ENCODE data around the gene ASTN1.

- TF ChIP-seq, protein P1, sequence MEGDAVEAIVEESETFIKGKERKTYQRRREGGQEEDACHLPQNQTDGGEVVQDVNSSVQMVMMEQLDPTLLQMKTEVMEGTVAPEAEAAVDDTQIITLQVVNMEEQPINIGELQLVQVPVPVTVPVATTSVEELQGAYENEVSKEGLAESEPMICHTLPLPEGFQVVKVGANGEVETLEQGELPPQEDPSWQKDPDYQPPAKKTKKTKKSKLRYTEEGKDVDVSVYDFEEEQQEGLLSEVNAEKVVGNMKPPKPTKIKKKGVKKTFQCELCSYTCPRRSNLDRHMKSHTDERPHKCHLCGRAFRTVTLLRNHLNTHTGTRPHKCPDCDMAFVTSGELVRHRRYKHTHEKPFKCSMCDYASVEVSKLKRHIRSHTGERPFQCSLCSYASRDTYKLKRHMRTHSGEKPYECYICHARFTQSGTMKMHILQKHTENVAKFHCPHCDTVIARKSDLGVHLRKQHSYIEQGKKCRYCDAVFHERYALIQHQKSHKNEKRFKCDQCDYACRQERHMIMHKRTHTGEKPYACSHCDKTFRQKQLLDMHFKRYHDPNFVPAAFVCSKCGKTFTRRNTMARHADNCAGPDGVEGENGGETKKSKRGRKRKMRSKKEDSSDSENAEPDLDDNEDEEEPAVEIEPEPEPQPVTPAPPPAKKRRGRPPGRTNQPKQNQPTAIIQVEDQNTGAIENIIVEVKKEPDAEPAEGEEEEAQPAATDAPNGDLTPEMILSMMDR (IDR thresholded peaks at IDR 0.05; ENCODE audit: poor library complexity): no peak
- TF ChIP-seq EZH2 (IDR thresholded peaks at IDR 0.05; ENCODE audit: borderline replicate concordance): no peak
Observed at GRCh38 chr1:177008653-177009052, 155.9 kb downstream of the ASTN1 start.
